ENCODE measurements around the gene CDC42EP1. TPM values are rescaled to one million over a fixed set of nuclear protein-coding genes. Genes with fewer than 3 reads are reported as not detected.
A peak's percentile ranks its signal among the peaks of the same experiment; 100 is the strongest.

CDC42EP1 gene
- polyA plus RNA-seq, 1 experiment, result 36.3 TPM

DNA sequence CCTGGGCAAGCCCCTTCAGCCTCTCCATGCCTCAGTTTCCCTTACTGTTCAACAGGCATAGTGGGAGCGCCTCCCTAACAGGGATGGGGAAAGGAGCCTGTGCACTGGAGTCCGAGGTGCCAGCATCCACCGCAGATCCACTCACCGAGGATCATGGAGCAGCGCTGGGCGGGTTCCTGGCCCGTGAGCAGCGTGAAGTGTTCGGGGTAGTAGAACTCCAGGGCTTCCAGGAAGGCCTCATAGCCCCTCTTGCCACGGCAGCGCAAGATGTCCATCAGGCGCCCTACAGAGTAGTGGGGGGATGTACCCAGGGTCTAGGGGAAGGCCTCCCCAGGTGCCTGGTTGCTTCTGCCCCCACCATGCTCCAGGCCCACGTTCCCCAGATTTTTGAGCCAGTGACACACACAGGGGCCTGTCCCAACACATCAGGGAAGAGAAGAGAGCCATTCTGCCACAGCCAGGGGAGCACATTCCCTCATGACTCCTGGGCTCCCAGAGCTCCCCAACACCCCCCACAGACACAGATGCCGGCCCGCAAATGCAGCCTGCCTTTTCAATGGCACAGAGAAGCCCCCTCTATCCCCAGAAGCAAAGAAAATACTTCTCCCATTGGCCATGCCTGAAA, 42.3 kb upstream of the CDC42EP1 start:
- ChIA-PET POLR2A (interaction anchor here (0.6 kb wide), 1 partner anchor 38 kb away, joined by 3 read pairs; no protein-coding TSS in a partner anchor), CTCF (interaction anchor here (1.6 kb wide), 1 partner anchor 44 kb away, joined by 3 read pairs; no protein-coding TSS in a partner anchor)
- no peaks in the 10 kb centered on the region for H3K36me3 ChIP-seq (ENCODE audit: control insufficient read depth, insufficient read depth, low read length)
- TF ChIP-seq, protein P1, sequence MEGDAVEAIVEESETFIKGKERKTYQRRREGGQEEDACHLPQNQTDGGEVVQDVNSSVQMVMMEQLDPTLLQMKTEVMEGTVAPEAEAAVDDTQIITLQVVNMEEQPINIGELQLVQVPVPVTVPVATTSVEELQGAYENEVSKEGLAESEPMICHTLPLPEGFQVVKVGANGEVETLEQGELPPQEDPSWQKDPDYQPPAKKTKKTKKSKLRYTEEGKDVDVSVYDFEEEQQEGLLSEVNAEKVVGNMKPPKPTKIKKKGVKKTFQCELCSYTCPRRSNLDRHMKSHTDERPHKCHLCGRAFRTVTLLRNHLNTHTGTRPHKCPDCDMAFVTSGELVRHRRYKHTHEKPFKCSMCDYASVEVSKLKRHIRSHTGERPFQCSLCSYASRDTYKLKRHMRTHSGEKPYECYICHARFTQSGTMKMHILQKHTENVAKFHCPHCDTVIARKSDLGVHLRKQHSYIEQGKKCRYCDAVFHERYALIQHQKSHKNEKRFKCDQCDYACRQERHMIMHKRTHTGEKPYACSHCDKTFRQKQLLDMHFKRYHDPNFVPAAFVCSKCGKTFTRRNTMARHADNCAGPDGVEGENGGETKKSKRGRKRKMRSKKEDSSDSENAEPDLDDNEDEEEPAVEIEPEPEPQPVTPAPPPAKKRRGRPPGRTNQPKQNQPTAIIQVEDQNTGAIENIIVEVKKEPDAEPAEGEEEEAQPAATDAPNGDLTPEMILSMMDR (IDR thresholded peaks at IDR 0.05; ENCODE audit: insufficient read depth, low read depth, low read length), result no peak
- H3K27me3 ChIP-seq (ENCODE audit: control insufficient read depth, insufficient read depth, low read length), result no peaks in the 10 kb centered on the region
- DNase-seq (ENCODE audit: low read depth), result no peak
- H3K4me3 ChIP-seq (ENCODE audit: low read depth, low read length), result no peak overlapping the region

DNA sequence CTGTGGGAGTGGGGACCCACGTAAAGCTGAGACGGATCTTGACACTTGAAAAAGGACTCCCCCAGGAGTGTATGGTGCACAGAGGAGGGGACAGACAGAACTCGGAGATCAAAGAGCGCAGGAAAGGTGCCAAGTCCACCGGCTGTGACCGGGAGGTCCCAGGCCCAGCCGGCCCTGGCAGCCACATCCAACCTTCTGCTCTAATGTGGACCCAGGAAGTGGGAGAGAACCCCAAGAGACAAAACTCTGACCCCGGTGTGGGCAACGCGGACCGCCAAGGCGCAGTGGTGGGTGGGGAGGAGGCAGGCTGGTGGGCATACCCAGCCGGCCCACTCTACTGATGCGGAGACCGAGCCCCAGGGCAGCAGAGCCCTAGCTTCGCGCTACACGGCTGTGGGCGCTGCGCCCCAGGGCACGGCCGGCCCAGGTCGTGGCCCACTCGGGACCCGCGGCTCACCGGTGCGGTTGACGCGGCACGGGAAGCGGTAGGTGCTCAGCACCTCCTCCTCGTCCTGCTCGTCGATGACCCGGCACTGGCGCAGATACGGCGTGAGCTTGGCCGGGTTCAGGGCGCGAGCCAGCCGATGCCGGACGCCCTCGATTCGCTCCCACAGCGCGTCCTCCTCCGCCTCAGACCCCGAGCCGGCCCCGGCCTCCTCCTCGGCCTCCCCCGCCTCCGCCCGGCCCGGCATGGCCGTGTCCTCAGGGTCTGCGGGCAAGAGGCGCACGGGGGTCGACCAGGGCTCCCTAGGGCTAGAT, 41.6 kb upstream of the CDC42EP1 start:
- ChIA-PET CTCF (interaction anchor here (0.6 to 1.6 kb wide), 2 partner anchors 10 to 45 kb away, joined by 3 read pairs; no protein-coding TSS in a partner anchor), POLR2A (interaction anchor here (0.6 kb wide), 2 partner anchors 39 to 137 kb away, joined by 3 read pairs; no protein-coding TSS in a partner anchor)
- H3K27me3 ChIP-seq (ENCODE audit: control insufficient read depth, insufficient read depth, low read length), result no peaks in the 10 kb centered on the region
- H3K4me3 ChIP-seq (ENCODE audit: low read depth, low read length), result peak overlapping the region; percentile 54
- TF ChIP-seq, protein P1 (IDR thresholded peaks at IDR 0.05; ENCODE audit: insufficient read depth, low read depth, low read length), result no peak
- DNase-seq (ENCODE audit: low read depth), result no peak
- no peaks in the 10 kb centered on the region for H3K36me3 ChIP-seq (ENCODE audit: control insufficient read depth, insufficient read depth, low read length)

DNA sequence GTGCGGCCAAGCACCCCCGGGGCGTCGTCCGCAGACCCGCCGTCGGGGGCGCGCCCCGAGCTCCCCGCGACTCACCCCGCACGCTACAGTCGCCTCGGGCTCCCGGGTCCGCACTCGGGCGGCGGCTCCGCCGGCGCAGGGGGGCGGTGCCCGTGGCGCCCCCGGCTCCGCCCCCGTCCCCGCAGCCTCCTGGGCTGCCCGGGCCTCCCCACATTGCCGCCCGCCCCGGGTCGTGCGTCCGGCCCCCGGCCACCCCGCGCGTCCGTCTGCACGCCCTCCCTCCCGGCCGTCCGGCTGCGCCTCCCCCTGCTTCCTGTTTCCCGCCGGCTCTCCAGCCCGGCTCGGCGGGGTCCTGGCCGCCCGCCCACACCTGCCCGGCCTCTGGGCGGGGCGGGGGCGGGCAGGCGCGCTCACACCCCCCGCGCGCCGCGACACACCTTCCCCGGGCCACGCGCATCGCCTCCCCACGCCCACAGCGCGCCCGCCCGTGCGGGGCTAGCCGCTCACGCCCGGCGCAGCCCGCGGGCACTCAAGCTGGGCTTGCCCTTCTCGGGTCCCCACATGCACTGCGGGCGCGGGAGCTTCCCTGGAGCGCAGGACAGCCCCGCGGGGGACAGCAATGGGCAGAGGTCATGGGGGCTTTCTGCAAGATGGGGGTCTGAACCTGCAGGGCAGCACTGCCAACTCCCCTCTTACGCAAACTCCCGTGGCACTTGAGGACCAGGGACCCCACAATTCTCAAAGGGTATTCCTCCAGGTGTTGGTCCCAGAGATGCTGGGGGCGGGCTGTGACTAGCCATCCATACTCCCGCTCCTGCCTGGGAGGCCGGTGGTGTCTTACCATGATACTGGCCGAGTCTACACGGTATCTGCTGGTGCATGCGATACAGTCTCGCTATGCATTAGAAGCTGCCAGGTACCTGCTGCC, 40.7 kb upstream of the CDC42EP1 start, which contains the start of gene CARD10:
Gene CARD10, minus strand, starts transcription at position 148 of the 928 bp plus-strand sequence. CDS start 215 bp downstream, outside the sequence.
- Histone ChIP-seq H3K27me3 (ENCODE audit: control insufficient read depth, insufficient read depth, low read length) (no peaks in the 10 kb centered on the region), H3K36me3 (ENCODE audit: control insufficient read depth, insufficient read depth, low read length) (no peaks in the 10 kb centered on the region), H3K4me3 (ENCODE audit: low read depth, low read length) (peak within 1 kb of the TSS; percentile 54)
- POLR2A ChIA-PET, result interaction anchor here (0.6 kb wide), 1 partner anchor 136 kb away, joined by 3 read pairs; no protein-coding TSS in a partner anchor
- CTCF ChIA-PET, result interaction anchor here (0.6 to 2.4 kb wide), 3 partner anchors 9 to 46 kb away, joined by 3 to 12 read pairs (median 3); no protein-coding TSS in a partner anchor
- TF ChIP-seq, protein P1 (IDR thresholded peaks at IDR 0.05; ENCODE audit: insufficient read depth, low read depth, low read length), result no peak
- no peak for DNase-seq (ENCODE audit: low read depth)

DNA sequence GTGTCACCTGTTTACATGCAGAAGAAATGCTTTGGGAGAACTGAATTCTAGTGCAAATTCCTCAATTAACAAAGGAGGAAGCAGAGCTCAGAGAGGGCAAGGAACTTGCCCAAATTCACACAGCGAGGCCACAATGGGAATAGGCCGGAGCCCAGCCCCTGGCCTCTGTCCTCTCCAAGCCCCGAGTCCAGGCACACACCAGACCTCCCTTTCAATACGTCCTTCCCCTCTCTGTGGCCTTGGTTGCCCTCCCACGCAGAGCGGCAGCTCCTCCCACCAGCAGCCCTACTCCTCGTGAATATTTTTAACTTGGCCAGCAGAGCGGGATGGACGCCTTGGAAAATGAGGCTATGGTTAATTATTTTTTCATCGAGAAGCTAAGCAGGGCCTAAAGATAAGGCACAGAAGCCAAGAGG, 39.5 kb upstream of the CDC42EP1 start:
- no peak for DNase-seq (ENCODE audit: low read depth)
- H3K27me3 ChIP-seq (ENCODE audit: control insufficient read depth, insufficient read depth, low read length), result no peaks in the 10 kb centered on the region
- TF ChIP-seq, protein P1 (IDR thresholded peaks at IDR 0.05; ENCODE audit: insufficient read depth, low read depth, low read length), result no peak
- no peaks in the 10 kb centered on the region for H3K36me3 ChIP-seq (ENCODE audit: control insufficient read depth, insufficient read depth, low read length)
- ChIA-PET CTCF (interaction anchor here (2.4 kb wide), 1 partner anchor 19 kb away, joined by 12 read pairs; no protein-coding TSS in a partner anchor), POLR2A (no interaction called here)
- no peak overlapping the region for H3K4me3 ChIP-seq (ENCODE audit: low read depth, low read length)

All from BJ (cell line).